HG02938 (cell line): ENCODE results near the gene RPS27A.
"Not testable (repeated sequence)": the region's sequence is repeated elsewhere in the genome, so short reads cannot be mapped to it uniquely, and the experiment has no call there.

Source experiments
- ATAC-seq: cut with Tn5 transposase; IDR thresholded peaks from one replicate; pipeline ENCODE4 v1.9.1; 2021; ENCODE audit warnings: mild to moderate bottlenecking, moderate library complexity; ENCODE audit not compliant: unreplicated experiment

Gene RPS27A

GRCh38 chr2:55236992-55237543 lies 4.6 kb downstream of the RPS27A start:
- no peak for ATAC-seq

- ATAC-seq: no peak
These were observed 7.3 kb downstream of the RPS27A start for GRCh38 chr2:55239656-55240222.

- not testable (repeated sequence) for ATAC-seq
These were observed 9.1 kb downstream of the RPS27A start for GRCh38 chr2:55241582-55241981.

- ATAC-seq: no peak
These were observed 10.1 kb downstream of the RPS27A start for GRCh38 chr2:55242617-55243016.

DNA sequence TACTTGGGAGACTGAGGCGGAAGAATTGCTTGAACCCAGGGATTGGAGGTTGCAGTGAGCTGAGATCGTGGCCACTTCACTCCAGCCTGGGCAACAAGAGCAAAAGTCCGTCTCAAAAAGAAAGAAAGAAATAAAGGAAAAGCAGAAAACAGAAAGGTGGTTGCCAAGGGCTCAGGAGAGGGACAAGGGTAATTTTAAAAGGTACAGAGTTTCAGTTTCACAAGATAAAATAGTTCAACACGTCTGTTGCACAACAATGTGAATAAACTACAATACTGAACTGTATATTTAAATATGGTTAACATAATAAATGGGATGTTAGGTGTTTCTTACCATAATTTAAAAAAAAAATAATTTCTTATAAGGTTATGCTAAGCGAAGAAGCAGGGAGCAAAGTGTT lies 12.9 kb downstream of the RPS27A start:
- ATAC-seq: no peak

DNA sequence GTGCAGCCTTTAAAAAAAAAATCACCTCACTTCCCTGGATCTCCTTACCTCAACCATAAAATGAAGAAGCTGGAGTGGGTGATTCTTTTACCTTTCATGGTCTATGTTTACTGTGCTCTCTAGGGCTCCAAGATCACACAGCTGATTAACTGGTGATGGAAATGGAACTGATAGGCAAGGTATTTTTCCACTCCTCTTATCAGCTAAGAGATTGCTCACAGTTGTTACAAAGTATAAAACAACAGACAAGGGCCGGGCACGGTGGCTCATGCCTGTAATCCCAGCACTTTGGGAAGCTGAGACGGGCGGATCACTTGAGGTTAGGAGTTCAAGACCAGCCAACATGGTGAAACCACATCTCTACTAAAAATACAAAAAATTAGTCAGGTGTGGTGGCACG lies 14.5 kb downstream of the RPS27A start:
- no peak for ATAC-seq

- ATAC-seq: no peak
These were observed 20.3 kb downstream of the RPS27A start for GRCh38 chr2:55252832-55253231.

- ATAC-seq: not testable (repeated sequence)
These were observed 27.1 kb downstream of the RPS27A start for GRCh38 chr2:55259586-55259985.

DNA sequence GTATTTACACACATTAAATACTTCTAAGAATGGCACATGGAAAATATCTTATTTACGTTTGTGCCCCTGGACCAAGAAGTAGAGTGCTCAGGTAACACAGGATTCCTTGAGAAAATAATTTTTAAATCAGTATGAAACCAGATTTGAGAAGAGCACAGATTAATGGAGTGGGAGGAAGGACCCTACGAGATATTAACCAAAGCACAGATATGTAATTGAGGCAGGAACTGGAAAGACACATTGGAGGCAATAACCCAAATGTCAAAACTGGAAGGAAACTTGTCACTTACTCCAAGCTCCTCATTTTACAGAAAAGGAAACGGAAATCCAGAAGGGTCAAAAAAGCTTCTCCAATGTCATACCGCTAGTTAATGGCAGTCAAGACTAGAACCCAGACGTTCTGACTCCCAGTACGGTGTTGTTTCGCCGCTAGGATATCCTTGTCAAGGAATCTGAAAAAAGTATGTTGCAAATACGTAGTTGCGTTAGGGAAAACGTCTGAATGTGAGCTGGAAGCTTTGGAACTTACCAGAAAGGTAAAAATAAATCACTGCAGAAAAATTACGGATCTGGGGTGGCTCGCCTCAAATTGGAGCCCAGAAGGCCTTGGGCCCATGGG lies 35.9 kb downstream of the RPS27A start:
- no peak for ATAC-seq

- ATAC-seq: peak; percentile 95
These were observed 36.6 kb downstream of the RPS27A start, which contains the start of gene MTIF2 for GRCh38 chr2:55268907-55269644. Gene MTIF2, minus strand, starts transcription at chr2:55269231. Its CDS starts 5,373 bp downstream, at chr2:55263858.

GRCh38 chr2:55269645-55269990 lies 37.1 kb downstream of the RPS27A start:
- ATAC-seq: no peak

GRCh38 chr2:55274346-55274745 lies 41.9 kb downstream of the RPS27A start:
- not testable (repeated sequence) for ATAC-seq

- no peak for ATAC-seq
These were observed 44.8 kb downstream of the RPS27A start for GRCh38 chr2:55277310-55277709.

DNA sequence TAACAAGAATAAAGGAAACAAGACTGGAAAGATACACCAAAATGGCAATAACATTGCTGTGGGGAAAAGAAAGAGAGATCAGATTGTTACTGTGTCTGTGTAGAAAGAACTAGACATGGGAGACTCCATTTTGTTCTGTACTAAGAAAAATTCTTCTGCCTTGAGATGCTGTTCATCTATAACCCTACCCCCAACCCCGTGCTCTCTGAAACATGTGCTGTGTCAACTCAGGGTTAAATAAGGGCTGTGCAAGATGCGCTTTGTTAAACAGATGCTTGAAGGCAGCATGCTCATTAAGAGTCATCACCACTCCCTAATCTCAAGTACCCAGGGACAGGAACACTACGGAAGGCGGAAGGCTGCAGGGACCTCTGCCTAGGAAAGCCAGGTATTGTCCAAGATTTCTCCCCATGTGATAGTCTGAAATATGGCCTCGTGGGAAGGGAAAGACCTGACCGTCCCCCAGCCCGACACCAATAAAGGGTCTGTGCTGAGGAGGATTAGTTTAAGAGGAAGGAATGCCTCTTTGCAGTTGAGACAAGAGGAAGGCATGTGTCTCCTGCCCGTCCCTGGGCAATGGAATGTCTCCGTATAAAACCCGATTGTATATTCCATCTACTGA lies 46.8 kb downstream of the RPS27A start:
- ATAC-seq: not testable (repeated sequence)

DNA sequence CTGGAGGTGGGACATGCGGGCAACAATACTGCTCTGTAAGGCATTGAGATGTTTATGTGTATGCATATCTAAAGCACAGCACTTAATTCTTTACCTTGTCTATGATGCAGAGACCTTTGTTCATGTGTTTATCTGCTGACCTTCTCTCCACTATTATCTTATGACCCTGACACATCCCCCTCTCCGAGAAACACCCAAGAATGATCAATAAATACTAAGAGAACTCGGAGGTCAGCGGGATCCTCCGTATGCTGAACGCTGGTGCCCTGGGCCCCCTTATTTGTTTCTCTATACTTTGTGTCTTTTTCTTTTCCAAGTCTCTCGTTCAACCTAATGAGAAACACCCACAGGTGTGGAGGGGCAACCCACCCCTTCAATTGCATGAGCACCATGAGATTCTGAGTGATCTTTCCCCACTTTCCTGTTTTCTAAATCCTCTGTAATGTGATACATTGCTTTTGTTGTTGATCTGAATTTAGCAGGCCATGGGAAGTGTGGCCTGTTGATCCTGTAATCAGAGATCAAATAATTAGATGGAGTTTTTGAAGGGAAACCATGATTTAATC lies 47.5 kb downstream of the RPS27A start:
- ATAC-seq: not testable (repeated sequence)

GRCh38 chr2:55280851-55281546 lies 48.5 kb downstream of the RPS27A start:
- ATAC-seq: not testable (repeated sequence)

GRCh38 chr2:55282110-55282917 lies 49.8 kb downstream of the RPS27A start:
- ATAC-seq: peak; percentile 93

DNA sequence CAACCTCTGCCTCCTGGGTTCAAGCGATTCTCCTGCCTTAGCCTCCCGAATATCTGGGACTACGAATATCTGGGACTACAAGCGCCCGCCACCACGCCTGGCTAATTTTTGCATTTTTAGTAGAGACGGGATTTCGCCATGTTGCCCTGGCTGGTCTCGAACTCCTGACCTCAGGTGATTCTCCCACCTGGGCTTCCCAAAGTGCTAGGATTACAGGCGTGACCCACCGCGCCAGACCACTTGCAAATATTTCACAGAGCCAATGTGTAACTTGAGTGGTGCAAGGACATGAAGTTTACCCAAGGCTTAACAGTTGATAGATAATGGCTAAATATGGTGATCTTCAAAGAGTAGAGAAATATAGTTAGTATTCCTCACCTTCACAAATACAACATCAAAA lies 50.6 kb downstream of the RPS27A start:
- no peak for ATAC-seq
